ENCODE data around the gene TULP4.
"Not testable (repeated sequence)": the region's sequence is repeated elsewhere in the genome, so short reads cannot be mapped to it uniquely, and the experiment has no call there.

TULP4 gene

DNA sequence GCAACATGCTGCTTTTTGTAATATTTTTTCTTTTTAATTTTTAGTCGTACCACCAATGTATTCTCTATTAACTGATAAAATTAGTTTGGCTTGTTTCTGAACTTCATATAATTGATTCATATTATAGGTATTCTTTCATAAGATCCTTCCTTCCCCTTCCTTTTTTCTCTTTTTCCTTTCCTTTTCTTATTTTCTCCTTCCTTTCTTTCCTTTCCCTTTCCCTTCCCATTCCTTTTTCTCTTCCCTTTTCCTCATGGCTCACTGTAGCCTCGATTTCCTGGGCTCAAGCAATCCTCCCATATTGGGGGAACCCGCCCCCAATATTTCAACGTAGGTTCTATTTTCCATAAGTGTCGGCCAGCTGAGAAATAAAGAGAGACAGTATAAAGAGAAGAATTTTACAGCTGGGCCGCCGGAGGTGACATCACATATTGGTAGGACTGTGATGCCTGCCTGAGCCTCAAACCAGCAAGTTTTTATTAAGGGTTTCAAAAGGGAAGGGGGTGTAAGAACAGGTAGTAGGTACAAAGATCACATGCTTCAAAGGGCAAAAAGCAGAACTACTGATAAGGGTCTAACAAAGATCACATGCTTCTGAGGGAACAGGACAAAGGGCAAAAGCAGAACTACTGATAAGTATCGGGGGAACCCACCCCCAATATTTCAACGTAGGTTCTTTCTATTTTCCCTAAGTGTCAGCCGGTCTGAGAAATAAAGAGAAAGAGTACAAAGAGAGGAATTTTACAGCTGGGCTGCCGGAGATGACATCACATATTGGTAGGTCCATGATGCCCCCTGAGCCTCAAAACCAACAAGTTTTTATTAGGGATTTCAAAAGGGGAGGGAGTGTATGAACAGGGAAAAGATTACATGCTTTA lies 16.1 kb upstream of the TULP4 start:
- not testable (repeated sequence) for FAIRE-seq

DNA sequence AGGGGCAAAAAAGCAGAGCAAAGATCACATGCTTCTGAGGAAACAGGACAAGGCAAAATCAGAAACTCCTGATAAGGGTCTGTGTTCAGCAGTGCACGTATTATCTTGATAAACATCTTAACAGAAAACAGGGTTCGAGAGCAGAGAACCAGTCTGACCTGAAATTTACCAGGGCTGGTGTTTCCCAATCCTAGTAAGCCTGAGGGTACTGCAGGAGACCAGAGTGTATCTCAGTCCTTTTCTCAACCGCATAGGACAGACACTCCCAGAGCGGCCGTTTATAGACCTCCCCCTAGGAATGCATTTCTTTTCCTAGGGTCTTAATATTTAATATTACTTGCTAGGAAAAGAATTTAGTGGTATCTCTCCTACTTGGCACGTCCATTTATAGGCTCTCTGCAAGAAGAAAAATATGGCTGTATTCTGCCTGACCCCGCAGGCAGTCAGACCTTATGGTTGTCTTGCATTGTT lies 15.4 kb upstream of the TULP4 start:
- not testable (repeated sequence) for FAIRE-seq

DNA sequence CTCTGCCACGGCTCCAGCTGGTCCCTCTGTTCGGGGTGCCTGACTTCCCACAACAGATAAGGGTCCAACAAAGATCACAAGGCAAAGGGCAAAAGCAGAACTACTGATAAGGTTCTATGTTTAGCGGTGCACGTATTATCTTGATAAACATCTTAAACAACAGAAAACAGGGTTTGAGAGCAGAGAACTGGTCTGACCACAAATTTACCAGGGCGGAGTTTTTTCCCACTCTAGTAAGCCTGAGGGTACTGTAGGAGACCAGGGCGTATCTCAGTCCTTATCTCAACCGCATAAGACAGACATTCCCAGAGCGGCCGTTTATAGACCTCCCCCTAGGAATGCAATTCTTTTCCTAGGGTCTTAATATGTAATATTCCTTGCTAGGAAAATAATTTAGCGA lies 14.6 kb upstream of the TULP4 start:
- FAIRE-seq = not testable (repeated sequence)

DNA sequence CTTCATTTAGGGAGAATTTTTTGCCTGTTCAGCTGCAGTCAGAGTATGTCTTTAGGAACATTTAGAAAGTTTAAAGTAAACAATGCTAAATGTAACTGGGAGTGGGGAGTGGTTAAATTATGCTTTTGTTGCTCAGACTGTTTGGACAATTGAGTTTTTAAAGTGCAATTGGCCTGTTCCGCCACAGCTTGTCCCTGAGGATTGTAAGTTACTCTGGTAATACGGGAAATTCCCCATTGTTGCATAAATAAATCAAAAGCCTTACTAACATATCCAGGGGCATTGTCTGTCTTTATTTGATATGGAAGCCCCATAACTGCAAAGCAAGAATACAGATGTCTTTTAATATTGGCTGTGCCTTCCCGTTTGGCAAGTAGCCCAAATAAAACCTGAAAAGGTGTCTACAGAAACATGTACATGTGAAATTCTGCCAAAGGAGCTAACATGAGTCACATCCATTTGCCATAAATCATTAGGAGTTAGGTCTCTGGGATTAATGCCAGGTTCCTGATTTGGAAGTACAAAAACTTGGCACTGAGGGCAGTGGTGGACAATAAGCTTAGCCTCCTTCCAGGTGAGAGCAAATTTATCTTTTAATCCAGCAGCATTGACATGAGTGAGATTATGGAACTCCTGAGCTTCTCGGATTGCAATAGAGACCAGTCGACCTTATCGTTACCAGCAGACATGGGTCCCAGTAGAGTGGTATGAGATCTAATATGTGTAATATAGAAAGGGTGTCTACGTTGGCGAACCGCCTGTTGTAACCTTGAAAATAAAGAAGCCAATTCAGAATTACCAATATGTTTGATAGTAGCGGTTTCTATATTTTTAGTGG lies 11.7 kb upstream of the TULP4 start:
- not testable (repeated sequence) for FAIRE-seq

DNA sequence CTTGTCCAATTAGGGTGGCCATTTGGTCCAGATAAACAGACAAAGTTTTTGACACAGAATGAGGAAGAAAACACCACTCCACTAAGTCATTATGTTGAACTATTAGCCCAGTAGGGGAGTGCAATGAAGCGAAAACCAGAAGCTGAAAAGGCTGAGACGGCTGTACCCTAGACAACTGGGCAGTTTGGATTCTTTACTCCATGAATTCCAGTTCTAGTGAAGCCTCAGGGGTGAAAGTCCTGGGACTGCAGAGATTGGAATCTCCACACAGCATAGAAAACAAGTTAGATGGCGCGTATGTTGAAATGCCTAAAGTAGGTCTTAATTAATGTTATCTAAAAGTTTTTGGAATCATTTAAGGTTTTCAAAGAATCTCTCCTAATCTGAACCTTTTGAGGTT lies 10.7 kb upstream of the TULP4 start:
- FAIRE-seq = not testable (repeated sequence)

DNA sequence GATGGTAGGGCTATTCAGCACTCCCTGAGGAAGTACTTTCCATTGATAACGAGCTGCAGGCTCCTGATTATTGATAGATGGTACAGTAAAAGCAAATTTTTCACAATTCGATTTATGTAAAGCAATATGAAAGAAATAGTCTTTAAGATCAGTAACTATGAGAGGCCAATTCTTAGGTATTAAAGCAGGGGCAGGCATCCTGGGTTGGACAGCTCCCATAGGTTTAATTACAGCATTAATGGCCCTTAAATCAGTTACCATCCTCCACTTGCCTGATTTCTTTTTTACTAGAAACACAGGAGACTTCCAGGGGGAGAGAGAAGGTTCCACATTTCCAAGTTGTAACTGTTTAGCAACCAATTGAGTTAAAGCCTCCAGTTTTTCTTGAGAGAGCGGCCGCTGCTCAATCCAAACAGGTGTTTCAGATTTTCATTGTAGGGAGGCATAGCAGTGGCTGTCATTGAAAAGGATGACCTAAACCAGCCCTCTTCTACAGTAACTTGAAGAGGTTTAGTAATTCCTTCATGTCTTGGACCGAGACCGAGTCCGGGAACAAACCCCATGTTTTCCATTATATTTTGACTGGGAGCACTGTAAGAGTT lies 10.0 kb upstream of the TULP4 start:
- not testable (repeated sequence) for FAIRE-seq

DNA sequence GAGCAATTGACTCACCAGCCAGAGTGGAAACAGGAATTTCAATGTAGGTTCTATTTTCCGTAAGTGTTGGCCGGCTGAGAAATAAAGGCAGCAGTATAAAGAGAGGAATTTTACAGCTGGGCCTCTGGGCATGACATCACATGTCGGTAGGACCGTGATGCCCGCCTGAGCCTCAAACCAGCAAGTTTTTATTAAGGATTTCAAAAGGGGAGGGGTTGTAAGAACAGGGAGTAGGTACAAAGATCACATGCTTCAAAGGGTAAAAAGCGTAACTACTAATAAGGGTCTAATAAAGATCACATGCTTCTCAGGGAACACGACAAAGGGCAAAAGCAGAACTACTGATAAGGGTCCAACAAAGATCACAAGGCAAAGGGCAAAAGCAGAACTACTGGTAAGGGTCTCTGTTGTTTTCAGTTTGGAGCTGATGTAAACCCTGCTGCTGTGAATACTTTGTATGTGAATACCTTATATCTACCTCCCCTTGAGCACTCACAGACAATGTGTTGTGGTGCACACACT lies 9.0 kb upstream of the TULP4 start:
- no peak for FAIRE-seq

DNA sequence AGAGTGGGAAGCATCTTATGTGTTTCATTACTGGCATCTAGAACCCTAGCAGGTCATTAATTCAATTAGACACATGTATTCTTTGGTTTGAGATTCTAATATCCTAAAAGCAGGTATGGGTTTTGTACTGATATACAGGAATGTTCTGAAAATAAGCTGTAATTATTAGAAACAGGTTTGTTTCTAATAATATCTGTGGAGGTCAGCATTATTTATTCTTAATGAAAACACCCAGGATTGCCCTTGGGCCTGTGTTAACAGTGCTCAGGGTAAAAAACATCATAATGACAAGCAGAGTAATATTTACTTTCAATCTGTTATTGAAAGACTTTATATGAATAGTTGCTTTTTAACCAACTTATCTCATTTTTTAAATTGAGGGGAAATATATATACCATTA lies 8.0 kb upstream of the TULP4 start:
- FAIRE-seq = no peak

DNA sequence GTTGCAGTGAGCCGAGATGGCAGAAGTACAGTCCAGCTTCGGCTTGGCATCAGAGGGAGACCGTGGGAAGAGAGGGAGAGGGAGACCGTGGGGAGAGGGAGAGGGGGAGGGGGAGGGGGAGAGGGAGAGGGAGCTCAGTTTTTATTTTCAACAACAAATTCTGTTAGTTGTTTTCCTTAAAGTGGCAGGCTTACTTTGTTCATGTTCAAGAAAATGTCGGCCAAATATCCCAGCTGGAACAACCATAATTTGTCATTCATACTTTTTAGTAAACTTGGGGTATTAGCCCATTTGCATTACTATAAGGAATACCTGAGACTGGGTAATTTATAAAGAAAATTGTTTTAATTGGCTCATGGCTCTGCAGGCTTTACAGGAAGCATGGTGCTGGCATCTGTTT lies 2.5 kb upstream of the TULP4 start:
- no peak for FAIRE-seq

DNA sequence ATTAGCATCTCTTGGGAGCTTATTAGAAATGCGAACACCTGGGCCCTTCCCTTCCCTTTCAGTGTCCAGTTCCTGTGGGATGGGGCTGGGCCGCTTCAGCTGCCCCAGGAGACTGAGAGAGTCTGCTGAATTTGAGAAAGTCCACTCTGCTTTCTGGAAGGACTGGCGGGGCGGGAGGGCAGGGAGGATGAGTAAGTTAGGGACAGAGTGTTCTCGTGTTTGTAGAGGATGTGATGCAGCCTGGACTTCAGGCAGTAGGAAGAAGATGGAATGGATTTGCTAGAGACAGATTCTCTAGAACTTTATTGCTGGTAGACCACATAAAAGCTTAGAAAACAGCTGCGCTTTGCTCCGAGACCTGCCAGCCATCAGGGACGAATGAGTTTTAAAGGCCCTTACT lies 1.1 kb upstream of the TULP4 start:
- FAIRE-seq = no peak

DNA sequence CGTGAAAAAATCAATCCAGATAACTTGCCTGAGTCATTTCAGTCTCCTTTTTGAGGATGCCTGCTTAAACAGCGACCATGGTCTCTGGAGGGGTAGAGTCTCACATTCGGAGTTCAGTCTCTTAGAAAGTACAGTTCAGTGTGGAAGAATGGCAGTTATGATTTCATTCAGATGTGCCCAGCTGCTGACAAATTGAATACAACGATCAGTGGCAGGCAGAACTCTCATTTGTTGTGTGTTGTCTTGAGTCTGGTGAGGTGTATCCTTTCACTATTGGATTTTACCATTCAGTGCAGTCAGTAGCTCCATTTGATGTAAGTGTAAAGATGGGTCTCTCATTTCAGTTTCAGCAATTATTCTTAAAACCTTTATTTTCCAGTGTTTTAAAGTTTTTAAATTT lies 639 bp upstream of the TULP4 start:
- no peak for FAIRE-seq

DNA sequence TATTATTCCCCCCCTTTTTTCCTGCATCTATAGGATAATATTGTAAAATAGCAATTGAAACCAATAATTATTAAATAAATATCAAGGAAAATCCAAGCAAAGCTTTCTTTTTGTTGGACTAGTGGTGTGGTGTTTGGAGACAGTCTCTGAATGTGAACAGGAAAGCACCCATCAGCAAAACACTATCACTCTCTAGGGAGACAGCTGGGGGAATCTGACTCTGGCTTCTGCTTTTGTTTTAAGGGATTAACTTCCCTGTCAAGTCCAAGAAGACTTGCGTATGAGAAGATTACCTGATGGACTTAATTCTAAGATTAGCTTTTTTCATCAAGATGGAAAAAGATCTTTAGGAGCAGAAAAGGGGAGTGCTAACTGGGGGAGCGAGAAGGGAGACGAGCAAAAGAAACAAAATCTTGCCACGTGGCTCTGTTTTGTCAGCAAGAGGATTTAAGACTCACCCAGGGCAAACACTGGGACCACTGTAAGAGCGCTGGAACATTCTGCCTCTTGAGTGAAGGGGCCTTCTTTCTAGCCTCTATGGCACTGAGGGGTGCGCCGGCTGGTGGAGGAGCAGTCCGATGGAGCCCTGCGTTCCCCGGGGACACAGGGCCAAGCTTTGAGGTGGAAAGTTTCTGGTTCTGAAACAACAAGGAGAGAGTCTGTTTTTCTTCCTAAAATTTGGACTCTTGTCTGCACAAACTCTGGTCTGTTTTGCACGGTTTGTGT lies 570 bp downstream of the TULP4 start:
- no peak for FAIRE-seq

DNA sequence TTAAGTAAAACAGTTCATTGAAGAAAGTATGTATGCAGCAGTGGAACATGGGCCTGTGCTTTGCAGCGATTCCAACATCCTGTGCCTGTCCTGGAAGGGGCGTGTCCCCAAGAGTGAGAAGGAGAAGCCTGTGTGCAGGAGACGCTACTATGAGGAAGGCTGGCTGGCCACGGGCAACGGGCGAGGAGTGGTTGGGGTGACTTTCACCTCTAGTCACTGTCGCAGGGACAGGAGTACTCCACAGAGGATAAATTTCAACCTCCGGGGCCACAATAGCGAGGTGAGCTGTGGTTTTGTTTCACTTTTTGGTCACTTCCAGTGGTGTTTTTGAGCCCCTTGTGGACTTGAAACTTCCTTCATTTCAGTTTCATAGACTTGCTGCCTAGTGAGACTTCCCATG lies 1.7 kb downstream of the TULP4 start:
- FAIRE-seq = no peak

DNA sequence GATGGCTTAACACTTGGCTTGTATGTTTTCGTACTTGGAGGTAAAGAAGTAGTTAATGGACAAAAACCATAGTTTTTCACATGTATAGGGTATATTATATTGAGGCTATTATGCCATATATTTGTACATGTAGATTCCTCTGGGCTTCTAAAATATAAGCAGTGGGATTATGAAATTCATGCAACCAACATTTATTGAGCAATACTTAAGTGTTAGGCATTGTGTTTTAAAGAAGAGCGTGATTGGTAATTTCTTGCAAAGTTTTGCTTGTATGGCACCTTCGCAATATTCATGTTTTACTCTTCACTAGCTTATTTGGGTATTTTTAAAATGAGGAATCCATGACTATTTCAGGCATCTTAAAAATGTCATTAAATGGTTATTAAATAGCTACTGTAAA lies 2.5 kb downstream of the TULP4 start:
- FAIRE-seq = no peak

DNA sequence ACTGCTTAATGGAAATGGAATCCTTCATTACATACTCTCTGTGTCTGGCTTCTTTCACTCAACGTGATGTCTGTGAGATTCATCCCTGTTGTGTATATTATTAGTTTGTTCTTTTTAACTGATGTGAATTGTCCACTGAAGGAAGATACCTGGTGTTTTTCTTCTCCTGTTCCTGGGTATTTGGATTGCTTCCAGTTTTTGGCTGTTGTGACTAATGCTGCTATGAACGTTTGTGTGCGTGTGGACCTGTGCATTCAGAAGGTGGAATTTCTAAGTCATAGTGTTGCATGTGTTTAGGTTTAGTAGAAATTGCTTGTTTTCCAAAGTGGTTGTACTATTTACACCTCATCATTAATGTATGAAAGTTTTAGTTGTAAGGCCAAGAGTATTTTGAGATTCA lies 3.8 kb downstream of the TULP4 start:
- FAIRE-seq = no peak

DNA sequence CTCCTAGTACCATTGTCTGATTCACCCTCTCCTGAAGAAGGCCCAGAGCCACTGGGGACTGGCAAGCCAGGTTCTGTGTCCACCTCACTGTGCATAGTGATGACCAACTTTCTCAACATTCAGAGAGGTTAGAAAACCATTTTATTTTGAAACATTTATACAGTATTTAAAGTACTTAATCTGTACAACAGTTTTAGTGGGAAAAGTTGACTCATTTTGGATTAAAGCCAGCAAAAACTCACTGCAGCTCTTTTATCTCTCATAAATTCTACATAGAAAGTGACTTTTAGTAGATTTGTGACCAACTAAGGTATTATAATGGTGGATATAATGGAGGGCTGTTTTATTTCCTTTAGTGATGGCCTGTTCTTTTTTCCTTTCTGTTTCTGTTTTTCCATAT lies 9.7 kb downstream of the TULP4 start:
- no peak for FAIRE-seq

DNA sequence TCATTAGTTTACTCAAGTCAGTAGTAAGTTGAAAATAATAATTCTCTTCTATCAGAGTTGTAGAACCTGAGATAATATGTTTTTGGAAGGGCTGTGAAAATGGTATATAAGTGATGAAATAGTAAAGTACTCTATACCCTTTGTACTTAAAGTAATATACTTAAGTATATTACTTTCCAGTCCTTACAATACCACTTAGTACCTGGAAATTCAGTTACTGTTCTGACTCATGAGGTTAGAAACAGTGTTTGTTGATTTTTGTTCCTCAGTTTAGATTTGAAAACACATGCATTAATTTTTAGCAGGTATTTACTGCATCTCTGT lies 10.1 kb downstream of the TULP4 start:
- FAIRE-seq = peak; percentile 60

DNA sequence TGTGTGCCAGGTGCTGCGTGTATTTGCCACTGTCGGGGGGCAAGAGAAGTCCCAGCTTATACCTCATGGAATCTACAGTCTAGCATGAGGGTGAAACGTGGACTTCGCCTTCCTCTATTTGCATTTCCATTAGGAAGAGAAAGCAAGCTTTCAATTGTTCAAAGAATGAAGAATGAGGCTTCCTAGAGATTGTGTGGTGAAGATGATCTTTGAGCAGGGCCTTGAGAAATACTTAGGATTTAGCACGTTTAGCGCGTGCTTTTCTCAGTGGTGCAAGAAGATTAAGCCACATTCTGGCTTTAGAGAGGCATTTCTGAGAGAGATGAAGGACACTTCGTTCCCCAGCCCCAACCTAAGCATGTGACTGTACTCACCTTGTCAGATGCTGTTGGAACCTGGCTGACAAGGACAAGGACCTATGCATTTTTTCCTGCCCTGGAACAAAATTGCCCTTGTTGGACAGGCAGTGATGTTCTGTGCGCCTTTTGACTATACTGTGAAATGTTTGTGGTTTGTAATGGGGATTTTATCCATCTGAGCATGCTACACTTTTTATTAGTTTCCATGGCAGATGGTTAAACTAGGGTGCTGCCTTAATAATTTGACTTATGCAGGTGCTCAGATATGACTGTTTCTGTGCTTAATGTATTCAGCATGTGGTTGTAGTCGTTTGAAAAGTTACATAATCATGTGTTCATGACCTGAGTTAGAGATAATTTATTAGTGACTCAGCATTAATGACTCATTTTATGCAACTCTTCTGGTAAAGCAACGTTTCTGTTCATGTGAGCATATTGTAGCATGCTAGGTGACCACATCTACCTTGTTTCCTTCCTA lies 10.7 kb downstream of the TULP4 start:
- peak; percentile 89 for FAIRE-seq

DNA sequence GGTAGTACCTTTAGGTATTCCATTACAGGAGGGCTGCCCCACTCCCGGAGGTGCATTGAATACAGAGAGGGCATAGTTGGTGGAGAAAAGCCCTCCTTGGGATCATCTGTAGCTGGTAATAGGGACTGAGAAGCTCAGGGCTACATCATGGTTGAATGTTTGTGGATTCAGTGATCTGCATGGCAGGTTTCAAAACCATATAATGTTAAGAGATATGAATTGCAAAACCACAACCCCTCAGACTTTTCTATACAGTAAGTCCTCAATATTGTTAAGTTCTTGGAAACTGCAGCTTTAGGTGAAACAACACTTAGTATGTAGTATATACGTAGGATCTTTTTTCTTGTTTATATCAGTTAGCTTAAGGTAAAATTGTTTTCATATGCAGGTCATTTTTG lies 11.3 kb downstream of the TULP4 start:
- no peak for FAIRE-seq

DNA sequence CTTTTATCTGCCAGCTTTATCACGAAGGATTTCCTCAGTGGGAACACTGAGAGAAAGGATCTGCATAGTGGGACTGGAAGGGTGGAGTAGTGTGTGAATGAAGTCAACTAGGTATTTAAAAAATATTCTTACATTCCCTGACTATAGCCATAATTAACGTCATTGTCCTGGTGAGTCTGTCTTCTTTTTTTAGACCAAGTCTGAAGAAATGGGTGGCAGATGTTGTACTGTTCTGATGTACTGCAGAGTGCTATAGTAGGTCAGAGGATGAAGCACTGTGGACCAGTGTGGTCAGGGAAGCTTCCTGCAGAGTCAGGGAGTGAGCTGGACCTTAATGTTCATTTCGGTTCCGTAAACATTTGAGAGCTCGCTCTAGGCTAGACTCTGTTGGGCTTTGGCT lies 11.9 kb downstream of the TULP4 start:
- FAIRE-seq = no peak

DNA sequence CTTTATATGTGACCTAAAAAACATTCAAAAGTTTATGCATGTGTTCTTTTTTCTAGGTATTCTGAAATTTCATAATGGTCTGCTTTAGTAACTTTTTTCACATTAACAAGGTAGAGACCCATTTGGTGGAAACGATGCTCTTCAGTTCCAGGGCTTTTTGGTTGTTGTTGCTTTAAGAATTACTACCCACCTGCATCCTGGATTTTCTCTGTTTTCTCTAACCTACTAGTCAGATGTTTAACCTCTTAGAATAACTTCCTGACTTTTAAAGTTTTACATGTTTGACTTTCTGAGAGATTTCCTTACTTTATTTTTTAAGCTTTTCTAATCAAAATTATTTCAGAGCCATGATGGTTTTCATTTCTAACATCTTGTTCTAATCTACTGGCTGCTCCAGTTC lies 14.9 kb downstream of the TULP4 start:
- FAIRE-seq = no peak

DNA sequence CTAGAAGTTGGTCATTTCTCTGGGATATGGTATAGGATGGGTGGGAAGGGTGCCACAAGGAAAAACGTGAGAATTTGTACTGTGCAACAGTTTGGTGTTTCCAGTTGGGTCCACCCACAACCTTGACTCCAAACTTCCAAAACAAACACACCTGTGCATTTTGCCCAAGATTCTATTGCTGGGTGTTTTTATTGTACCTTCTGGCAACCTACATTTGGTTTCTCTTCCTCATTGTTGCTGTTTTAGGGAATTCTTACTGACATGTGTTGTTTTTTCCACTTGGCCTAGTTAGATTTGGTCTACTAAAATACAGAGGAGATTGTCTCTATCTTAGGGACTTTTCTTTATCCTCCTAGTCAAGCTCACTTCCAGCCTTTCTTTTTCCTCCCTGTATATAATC lies 16.7 kb downstream of the TULP4 start:
- FAIRE-seq = no peak

Data from islet of Langerhans (tissue), 1 donor.